H1 (cell line): Measurements from ENCODE around the gene TYMS. TPM values are rescaled to one million over a fixed set of nuclear protein-coding genes. Genes with fewer than 3 reads are reported as not detected.

ENCODE experiments used
- BCL11A ChIP-seq, 2 experiments: IDR thresholded peaks; one replicate each; pipeline ENCODE4 v1.6.1; 2011; ENCODE audit warnings: low read depth in 2 of 2, low read length in 2 of 2, mild to moderate bottlenecking in 2 of 2
- POLR2A ChIP-seq, 2 experiments: IDR thresholded peaks; 1 replicate in 1 of 2; 2 replicates in 1 of 2; pipeline ENCODE4 v1.6.1; 2011; ENCODE audit warnings: low read depth in 2 of 2, low read length in 2 of 2, mild to moderate bottlenecking in 2 of 2; ENCODE audit errors: control extremely low read depth in 1 of 2
- SUZ12 ChIP-seq: fragments of 200-600 bp; sonication (generic); IDR thresholded peaks from 2 replicates; pipeline ENCODE4 v1.6.1; 2012; ENCODE audit warnings: mild to moderate bottlenecking, inconsistent platforms, low read length, moderate library complexity, mixed read lengths
- polyA plus RNA-seq, 7 experiments: library from polyadenylated mRNA; depleted of rRNA in 3 of 7; stranded (reverse) in 5 of 7; unstranded in 2 of 7; fragments of >200 nt in 5 of 7; fragments of 200-250 nt in 2 of 7; gene quantifications; 1 replicate in 5 of 7; 2 replicates in 1 of 7; 4 replicates in 1 of 7; pipeline versions ENCODE4 v1.2.1 to v1.2.3, GENCODE V29; 2011 to 2013; ENCODE audit warnings: missing spikeins in 2 of 7, mixed read lengths in 2 of 7
- total RNA-seq: library from RNA; stranded (reverse); fragmentation: NEBNext Ultra II Directional; extraction: Animal tissue kit (Norgen Biotek cat#: 25700); gene quantifications from 2 replicates; pipeline ENCODE4 v1.2.1, GENCODE V29; 2021

The TYMS gene
- total and polyA plus RNA-seq, 2 of the 8 experiments (the other 6 are each of a cell fraction or from before 2014, with no cell fraction given), result 91.9 to 110 TPM

DNA sequence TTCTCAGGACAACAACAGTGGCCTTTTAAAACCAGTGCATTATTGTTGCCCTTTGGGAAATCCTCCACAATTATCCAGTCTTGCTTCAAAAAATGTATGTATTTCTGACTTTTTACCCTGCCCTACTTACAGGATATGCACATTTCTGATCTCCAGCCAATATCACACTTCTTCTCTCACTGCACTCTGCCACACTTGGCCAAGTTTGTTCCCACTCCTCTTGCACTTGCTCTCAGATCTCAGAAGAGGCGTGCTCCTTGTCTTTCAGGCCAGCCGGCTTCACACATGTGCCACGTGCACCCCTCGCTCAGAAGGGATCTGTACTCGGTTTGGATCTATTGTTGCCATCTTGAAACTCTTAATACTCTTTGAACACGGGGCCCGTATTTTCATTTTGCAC lies 45.3 kb upstream of the TYMS start (continued):
- TF ChIP-seq SUZ12 (no peak), BCL11A (IDR thresholded peaks at IDR 0.05; ENCODE audit: low read depth in 2 of 2, low read length in 2 of 2) (no peak), POLR2A (IDR thresholded peaks at IDR 0.05; ENCODE audit: control extremely low read depth in 1 of 2, low read depth in 2 of 2, low read length in 2 of 2) (no peak)
